GM12878 (cell line): ENCODE results near the gene MUC5B. TPM values are rescaled to one million over a fixed set of nuclear protein-coding genes. Genes with fewer than 3 reads are reported as not detected.

Experiments
- ATAC-seq: fragments of 200-7000 bp; cut with Tn5 transposase; 3 replicates; pipeline ENCODE4 v1.9.1; 2020; ENCODE audit warnings: mild to moderate bottlenecking, moderate library complexity
- BruUV-seq: library from RNA; stranded (reverse); fragments of 400-500 nt; replicated peaks from 2 replicates; lab custom pipeline; 2021; lab: Mats Ljungman, UMichigan
- CTCF ChIA-PET: fragments of 300-600 bp; sonication (Branson Sonifier 250); formaldehyde crosslinking; extraction: SDS; loops from one replicate; lab custom pipeline; 2021; ENCODE audit warnings: inconsistent platforms; lab: Yijun Ruan, JAX
- POLR2A ChIA-PET: fragments of 350-600 bp; formaldehyde crosslinking; extraction: SDS; loops from one replicate; lab custom pipeline; 2021; ENCODE audit warnings: inconsistent platforms; lab: Charles Lee
- RAD21 ChIA-PET: fragments of 300-600 bp; sonication (Branson Sonifier 250); formaldehyde crosslinking; loops from one replicate; lab custom pipeline; 2023; ENCODE audit warnings: antibody characterized with exemption; ENCODE audit not compliant: unreplicated experiment; lab: Charles Lee
- SMC1A ChIA-PET: fragments of 300-600 bp; sonication (Branson Sonifier 250); formaldehyde crosslinking; loops from one replicate; lab custom pipeline; 2023; ENCODE audit not compliant: unreplicated experiment, uncharacterized antibody; lab: Charles Lee
- DNase-seq: peaks from one replicate; pipeline ENCODE4 v3.0.0-alpha.2; 2011; ENCODE audit warnings: low read depth, low spot score
- FAIRE-seq: peaks from 3 replicates; lab custom pipeline; 2011; peaks lifted over from hg19 to GRCh38; lab: Jason Lieb, UNC
- H2AFZ ChIP-seq: 2 replicates; pipeline ENCODE4 v1.6.0; 2011; ENCODE audit warnings: low read depth, low read length, control low read depth; ENCODE audit not compliant: control insufficient read depth
- H3K27ac ChIP-seq: 2 replicates; pipeline ENCODE4 v1.5.1; 2011; ENCODE audit warnings: control low read depth; ENCODE audit not compliant: control insufficient read depth, insufficient read depth
- H3K27me3 ChIP-seq, 2 experiments: replicated peaks in 1 of 2; 2 replicates each; pipeline versions ENCODE4 v1.6.0 to v1.6.1; 2011; ENCODE audit warnings: low read length in 1 of 2; ENCODE audit not compliant: control insufficient read depth in 2 of 2, insufficient read depth in 2 of 2
- H3K36me3 ChIP-seq, 2 experiments: 2 replicates each; pipeline ENCODE4 v1.5.1; 2011; ENCODE audit warnings: low read length in 1 of 2; ENCODE audit not compliant: control insufficient read depth in 2 of 2, insufficient read depth in 2 of 2
- H3K4me1 ChIP-seq: 2 replicates; pipeline ENCODE4 v1.6.1; 2011; ENCODE audit warnings: mild to moderate bottlenecking, low read length, moderate library complexity, mixed read lengths; ENCODE audit not compliant: control insufficient read depth, insufficient read depth
- H3K4me2 ChIP-seq: 2 replicates; pipeline ENCODE4 v1.6.0; 2011; ENCODE audit warnings: control low read depth; ENCODE audit not compliant: control insufficient read depth, insufficient read depth
- H3K4me3 ChIP-seq: fragments of 200-600 bp; sonication (generic); 2 replicates; pipeline ENCODE4 v1.5.1; 2016
- H3K79me2 ChIP-seq: 2 replicates; pipeline ENCODE4 v1.6.0; 2011; ENCODE audit warnings: low read length; ENCODE audit not compliant: control insufficient read depth, insufficient read depth
- H3K9ac ChIP-seq: 2 replicates; pipeline ENCODE4 v1.8.0; 2011; ENCODE audit warnings: low read length, control low read depth, mixed read lengths; ENCODE audit not compliant: control insufficient read depth, insufficient read depth
- H3K9me3 ChIP-seq: replicated peaks from 3 replicates; pipeline ENCODE4 v1.5.1; 2011; ENCODE audit warnings: mild to moderate bottlenecking, low read length; ENCODE audit not compliant: control insufficient read depth, insufficient read depth
- H4K20me1 ChIP-seq: 2 replicates; pipeline ENCODE4 v1.6.0; 2011; ENCODE audit not compliant: control insufficient read depth, insufficient read depth
- DPF2 ChIP-seq: fragments of 450-650 bp; IDR thresholded peaks from 2 replicates; pipeline ENCODE4 v1.6.1; 2017; ENCODE audit warnings: mild to moderate bottlenecking
- FOXK2 ChIP-seq: fragments of 450-650 bp; IDR thresholded peaks from 2 replicates; pipeline ENCODE4 v1.6.1; 2017; ENCODE audit warnings: mild to moderate bottlenecking, moderate library complexity
- GABPA ChIP-seq: IDR thresholded peaks from 2 replicates; pipeline ENCODE4 v1.6.1; 2014; ENCODE audit warnings: antibody characterized with exemption, low read depth, mild to moderate bottlenecking, inconsistent platforms
- MAX ChIP-seq: IDR thresholded peaks from 2 replicates; pipeline ENCODE4 v1.6.1; 2012; ENCODE audit warnings: low read depth, low read length, improper control_type of control experiment
- MEF2B ChIP-seq: fragments of 450-650 bp; IDR thresholded peaks from 2 replicates; pipeline ENCODE4 v1.6.1; 2018; ENCODE audit warnings: mild to moderate bottlenecking, moderate library complexity; ENCODE audit not compliant: partially characterized antibody, poor library complexity, severe bottlenecking
- MYB ChIP-seq: fragments of 150-350 bp; IDR thresholded peaks from 2 replicates; pipeline ENCODE4 v1.6.1; 2014; ENCODE audit warnings: mild to moderate bottlenecking, low read depth, low read length, borderline replicate concordance
- PAX8 ChIP-seq: fragments of 450-650 bp; IDR thresholded peaks from 2 replicates; pipeline ENCODE4 v1.6.1; 2017; ENCODE audit warnings: mild to moderate bottlenecking, moderate library complexity
- RCOR1 ChIP-seq: conservative IDR thresholded peaks from 2 replicates; pipeline ENCODE4 v1.6.1; 2012; ENCODE audit warnings: low read depth, low read length, improper control_type of control experiment
- RUNX3 ChIP-seq: IDR thresholded peaks from 2 replicates; pipeline ENCODE4 v1.6.1; 2012; ENCODE audit warnings: low read length, inconsistent platforms
- STAT3 ChIP-seq: IDR thresholded peaks from 2 replicates; pipeline ENCODE4 v1.6.1; 2011; ENCODE audit warnings: low read depth, low read length, improper control_type of control experiment
- ZBTB33 ChIP-seq: fragments of 450-650 bp; IDR thresholded peaks from 2 replicates; pipeline ENCODE4 v1.6.1; 2017; ENCODE audit warnings: mild to moderate bottlenecking
- WGBS: methylation state at CpG from one replicate; pipeline ENCODE4 v1.1.6; 2016; ENCODE audit warnings: low lambda C conversion rate; ENCODE audit not compliant: insufficient replicate concordance, insufficient coverage; ENCODE audit errors: missing lambda C conversion rate; 5-methylcytosine and 5-hydroxymethylcytosine counted together
- in situ Hi-C: fragments of 300-500 bp; cut with MboI; formaldehyde crosslinking; loops from 9 replicates; pipeline ENCODE4 v1.14.3; 2018; ENCODE audit warnings: mixed read lengths
- intact Hi-C: fragments of 100-400 bp; cut with micrococcal nuclease; formaldehyde crosslinking; loops from one replicate; pipeline ENCODE4 v1.14.2; 2022; ENCODE audit not compliant: unreplicated experiment
- polyA plus RNA-seq, 11 experiments: library from polyadenylated mRNA; depleted of rRNA in 4 of 11; unstranded in 6 of 11; stranded (reverse) in 5 of 11; fragments of >200 nt; fragmentation: Nextera tagmentation in 4 of 11; fragmentation: Illumina TruSeq in 1 of 11; extraction: Ambion mirVana in 4 of 11; extraction: Trizol in 1 of 11; gene quantifications; 1 replicate in 1 of 11; 2 replicates in 10 of 11; pipeline versions ENCODE4 v1.2.1 to v1.2.3, GENCODE V29; 2011 to 2016; ENCODE audit warnings: inconsistent platforms in 2 of 11, missing spikeins in 2 of 11, low read depth in 1 of 11
- total RNA-seq, 4 experiments: library from RNA; depleted of rRNA in 3 of 4; stranded (reverse); fragments of >200 nt in 3 of 4; fragmentation: Illumina TruSeq in 1 of 4; extraction: Trizol in 1 of 4; gene quantifications; 2 replicates each; pipeline versions ENCODE4 v1.2.1 to v1.2.3, GENCODE V29; 2013 to 2021
- TF ChIP-seq, protein P1 (sequence below): IDR thresholded peaks from 2 replicates; pipeline ENCODE4 v1.6.1; 2011; ENCODE audit warnings: low read depth, mild to moderate bottlenecking, low read length, moderate library complexity, borderline replicate concordance; ENCODE audit errors: extremely low read depth

MUC5B gene
- total and polyA plus RNA-seq, 10 of the 15 experiments (the other 5 are each of a cell fraction or from before 2014, with no cell fraction given), result 1.5 TPM; not detected in 9

DNA sequence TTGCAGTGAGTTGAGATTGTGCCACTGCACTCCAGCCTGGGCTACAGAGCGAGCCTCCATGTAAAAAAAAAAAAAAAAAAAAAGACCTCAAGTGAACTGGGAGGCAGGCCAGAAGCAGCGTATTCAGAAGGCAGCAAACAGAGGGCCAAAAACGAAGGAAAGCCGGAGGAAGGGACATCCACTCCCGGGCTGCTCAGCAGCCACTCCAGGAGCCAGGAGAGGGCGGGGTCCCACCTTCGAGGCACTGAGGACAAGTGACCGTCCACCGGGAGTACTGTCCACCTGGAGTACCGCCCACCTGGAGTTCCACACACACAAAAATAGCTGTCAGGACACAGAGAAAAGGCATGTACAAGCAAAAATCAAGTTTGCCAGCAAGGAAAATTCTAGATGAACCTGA lies 81.1 kb downstream of the MUC5B start (continued):
- TF ChIP-seq FOXK2 (no peak), MAX (no peak)
- TF ChIP-seq, protein P1, sequence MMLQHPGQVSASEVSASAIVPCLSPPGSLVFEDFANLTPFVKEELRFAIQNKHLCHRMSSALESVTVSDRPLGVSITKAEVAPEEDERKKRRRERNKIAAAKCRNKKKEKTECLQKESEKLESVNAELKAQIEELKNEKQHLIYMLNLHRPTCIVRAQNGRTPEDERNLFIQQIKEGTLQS, result no peak

- Histone ChIP-seq H3K27me3 (no peaks in the 10 kb centered on the region), H4K20me1 (no peaks in the 10 kb centered on the region; the same call in 1 of the 2 replicates), H3K79me2 (peaks cover 21% of the 10 kb centered on the region), H3K9me3 (no peaks in the 10 kb centered on the region), H3K36me3 (no peaks in the 10 kb centered on the region; a peak in 1 of 4 replicates), H3K4me1 (peaks cover 17% of the 10 kb centered on the region), H3K4me3 (no peak overlapping the region), H2AFZ (no peak overlapping the region), H3K27ac (no peak overlapping the region), H3K4me2 (no peak overlapping the region), H3K9ac (no peak overlapping the region)
- 99% methylated on average over 14 of the region's 14 CpGs for WGBS
- intact Hi-C loops, result loop anchor here (10.0 kb wide), 2 partner anchors 80 to 270 kb away; partner anchors contain the start of genes BRSK2 and DUSP8
- ChIA-PET POLR2A (no interaction called here), RAD21 (no interaction called here), SMC1A (no interaction called here), CTCF (interaction anchor here (1.0 to 1.2 kb wide), 2 partner anchors 81 to 270 kb away, joined by 3 read pairs; no protein-coding TSS in a partner anchor)
- ATAC-seq, result no peak
- in situ Hi-C loops, result no loop called here
- DNase-seq, result no peak
- TF ChIP-seq GABPA, result no peak
- no peak for TF ChIP-seq RUNX3
- no peak for TF ChIP-seq STAT3
- TF ChIP-seq RCOR1, result no peak
- no peak for TF ChIP-seq PAX8
- no peak for TF ChIP-seq ZBTB33
- TF ChIP-seq MYB, result no peak
- no peak for TF ChIP-seq MEF2B
- no peak for TF ChIP-seq DPF2
- BruUV-seq, result no TSS peak
- no peak for FAIRE-seq
Observed at GRCh38 chr11:1304380-1304779, 81.5 kb downstream of the MUC5B start.
